Retina (tissue), 1 donor: ENCODE data around the gene PI16.

Experiments
- DNase-seq: peaks from one replicate; pipeline ENCODE4 v3.0.0-alpha.2; 2016

PI16 gene

GRCh38 chr6:36958775-36959554, 4.4 kb downstream of the PI16 start:
- DNase-seq, result no peak

DNA sequence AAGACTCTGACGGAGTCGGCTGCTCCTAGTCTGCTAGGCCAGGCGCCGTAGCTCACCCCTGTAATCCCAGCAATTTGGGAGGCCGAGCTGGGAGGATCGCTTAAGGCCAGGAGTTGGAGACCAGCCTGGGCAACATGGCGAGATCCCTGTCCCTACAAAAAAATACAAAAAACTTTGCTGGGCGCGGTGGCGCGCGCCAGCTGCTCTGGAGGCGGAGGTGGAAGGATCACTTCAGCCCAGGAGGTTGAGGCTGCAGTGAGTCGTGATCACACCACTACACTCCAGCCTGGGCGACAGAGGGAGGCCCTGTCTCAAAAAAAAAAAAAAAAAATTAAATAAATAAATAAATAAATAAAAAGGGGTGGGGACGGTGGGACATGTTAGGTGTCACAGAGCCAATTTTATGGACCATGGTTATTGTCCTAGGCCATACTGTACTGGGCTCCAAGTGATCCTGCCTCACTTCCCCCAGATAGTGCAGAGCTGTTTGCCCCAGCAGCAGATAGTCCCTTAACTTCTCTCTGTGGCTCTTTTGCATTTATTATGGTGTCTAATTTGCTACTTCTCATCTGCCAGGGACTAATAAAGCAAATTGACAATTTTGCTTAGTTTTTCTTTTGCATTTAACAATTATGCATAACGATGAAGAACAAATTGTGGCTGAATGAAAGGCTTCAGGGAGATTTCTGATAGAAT, 5.2 kb downstream of the PI16 start:
- no peak for DNase-seq

- no peak for DNase-seq
Observed at GRCh38 chr6:36961441-36962435, 7.2 kb downstream of the PI16 start.

DNA sequence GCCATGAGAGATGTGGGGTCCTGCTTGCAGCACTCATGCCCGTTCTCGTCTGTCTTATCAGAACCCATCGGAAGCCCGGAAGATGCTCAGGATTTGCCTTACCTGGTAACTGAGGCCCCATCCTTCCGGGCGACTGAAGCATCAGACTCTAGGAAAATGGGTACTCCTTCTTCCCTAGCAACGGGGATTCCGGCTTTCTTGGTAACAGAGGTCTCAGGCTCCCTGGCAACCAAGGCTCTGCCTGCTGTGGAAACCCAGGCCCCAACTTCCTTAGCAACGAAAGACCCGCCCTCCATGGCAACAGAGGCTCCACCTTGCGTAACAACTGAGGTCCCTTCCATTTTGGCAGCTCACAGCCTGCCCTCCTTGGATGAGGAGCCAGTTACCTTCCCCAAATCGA, 8.3 kb downstream of the PI16 start:
- DNase-seq, result peak; percentile 17

- no peak for DNase-seq
Observed at GRCh38 chr6:36963451-36964290, 9.1 kb downstream of the PI16 start.

- DNase-seq, result no peak
Observed at GRCh38 chr6:36964349-36964748, 9.8 kb downstream of the PI16 start.

GRCh38 chr6:36964908-36965307, 10.4 kb downstream of the PI16 start:
- no peak for DNase-seq

DNA sequence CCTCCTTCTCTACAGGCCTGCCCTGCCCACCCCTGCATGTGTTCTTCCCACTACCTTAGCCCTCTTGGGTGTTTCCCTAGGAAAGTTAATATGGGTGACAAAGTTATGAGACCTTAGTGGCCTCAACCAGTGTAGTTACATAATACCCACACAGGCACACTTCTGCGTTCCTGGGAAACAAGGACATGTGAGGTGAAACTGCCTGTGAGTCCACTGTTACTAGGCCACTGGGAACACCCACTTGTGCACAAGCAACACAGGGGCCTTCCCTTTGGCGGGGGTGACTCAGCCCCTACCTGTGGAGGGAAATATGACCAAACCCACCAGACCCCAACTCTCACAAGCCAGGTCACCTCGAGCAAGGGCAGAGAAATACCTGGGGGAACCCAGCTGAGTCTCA, 12.8 kb downstream of the PI16 start:
- no peak for DNase-seq

DNA sequence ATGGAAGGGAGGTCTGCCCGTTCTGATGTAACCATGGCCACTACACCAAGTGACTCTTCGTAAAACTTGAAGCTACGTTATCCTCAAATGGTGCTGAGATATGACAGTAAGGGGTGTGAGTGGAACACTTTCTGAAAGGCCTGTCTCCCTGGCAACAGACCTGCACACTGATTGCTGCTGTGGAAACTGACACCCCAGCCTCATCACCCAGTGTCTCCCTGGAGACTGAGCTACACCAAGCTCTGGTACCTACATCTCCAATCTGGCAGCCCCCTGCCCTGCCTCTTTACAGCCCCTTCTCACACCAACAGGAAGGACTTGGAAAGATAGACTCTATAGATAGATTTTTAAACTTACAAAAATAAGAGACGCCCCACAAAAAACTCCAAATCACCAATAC, 13.2 kb downstream of the PI16 start:
- no peak for DNase-seq

- no peak for DNase-seq
Observed at GRCh38 chr6:36968266-36968977, 13.9 kb downstream of the PI16 start.

DNA sequence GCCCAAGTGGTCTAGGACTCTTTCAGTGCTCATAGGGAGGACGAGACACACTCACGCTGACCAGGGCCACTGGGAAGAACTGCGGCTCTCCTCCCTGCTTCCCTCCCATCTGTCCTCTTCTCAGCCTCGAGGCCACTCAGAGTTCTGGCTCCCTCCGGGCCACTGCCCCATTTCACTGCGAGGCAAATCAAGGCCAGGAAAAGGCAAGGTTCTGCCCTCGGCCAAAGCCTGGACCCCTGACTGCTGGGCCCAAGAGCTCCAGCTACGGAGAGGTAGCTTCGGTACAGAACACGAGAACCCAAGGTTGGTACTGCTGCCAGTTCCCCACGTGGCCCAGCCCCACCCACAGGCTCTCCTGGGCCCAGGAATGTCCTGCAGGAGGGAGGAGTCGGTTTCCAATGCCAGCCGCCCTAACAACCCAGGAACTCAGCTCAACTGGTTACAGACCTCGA, 14.7 kb downstream of the PI16 start:
- no peak for DNase-seq

- DNase-seq, result no peak
Observed at GRCh38 chr6:36969988-36970891, 15.7 kb downstream of the PI16 start.

DNA sequence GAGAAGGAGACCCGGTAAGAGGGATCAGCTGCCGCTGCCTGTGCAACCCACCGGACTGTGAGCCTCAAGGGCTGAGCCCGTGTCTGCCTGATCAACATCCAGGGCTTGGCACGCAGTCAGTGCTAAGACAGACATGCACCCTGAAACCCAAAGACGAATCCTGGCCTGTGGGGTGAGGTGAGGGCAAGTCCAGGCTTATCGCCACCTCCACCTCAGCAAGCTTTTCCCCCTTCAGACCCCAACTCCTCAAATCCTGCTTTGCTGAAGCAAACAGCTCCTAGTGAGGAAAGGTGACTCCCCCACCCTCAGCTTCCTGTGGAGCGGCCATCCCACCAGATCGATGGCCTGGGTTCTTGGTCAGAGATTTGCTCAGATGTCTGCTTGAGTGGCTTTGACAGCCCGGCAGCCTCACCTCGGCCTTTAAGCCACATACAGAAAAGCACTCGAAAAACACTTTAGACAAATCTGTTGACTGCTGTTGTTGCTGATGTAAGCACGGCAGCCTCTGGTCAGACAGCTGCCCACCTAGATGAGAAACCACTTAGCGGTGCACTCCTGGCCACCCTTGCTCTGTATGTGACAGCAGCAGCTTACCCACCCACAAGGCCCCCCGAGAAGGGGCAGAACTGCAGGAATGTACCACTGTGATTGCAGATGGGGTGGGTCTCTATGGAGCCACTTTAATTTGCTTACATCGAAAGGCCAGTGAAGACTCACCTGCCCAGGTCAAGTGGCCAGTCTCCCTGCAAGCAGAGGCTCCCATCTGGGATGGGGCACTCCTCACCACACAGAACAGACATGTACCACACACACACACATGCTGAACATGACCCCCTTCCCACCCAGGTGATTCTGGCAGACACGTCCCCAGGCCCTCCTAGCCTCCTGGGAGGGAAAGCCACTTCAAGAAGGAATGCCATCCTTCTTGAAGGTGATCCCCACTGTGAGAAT, 16.6 kb downstream of the PI16 start:
- DNase-seq, result peak; percentile 47

GRCh38 chr6:36971921-36972673, 17.6 kb downstream of the PI16 start:
- DNase-seq, result no peak

DNA sequence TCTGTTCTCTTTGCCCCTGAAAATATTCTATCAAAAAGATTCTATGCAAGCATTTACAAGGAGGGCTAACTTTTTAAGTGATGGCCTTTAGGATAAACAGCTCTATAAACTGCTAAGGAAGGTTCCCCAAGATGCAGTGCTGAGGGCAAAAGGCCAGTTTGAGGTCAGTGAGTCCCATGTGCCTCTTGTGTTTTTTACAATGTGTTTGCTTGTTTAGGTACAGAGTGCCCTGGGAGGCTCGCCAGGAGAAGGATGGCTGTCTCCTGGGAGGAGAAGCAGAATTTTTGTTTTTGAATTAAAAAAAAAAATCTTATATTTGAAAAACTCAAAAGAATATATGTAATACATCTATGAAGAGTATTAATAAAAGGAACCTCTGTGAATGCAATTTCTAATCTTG, 18.7 kb downstream of the PI16 start:
- no peak for DNase-seq

DNA sequence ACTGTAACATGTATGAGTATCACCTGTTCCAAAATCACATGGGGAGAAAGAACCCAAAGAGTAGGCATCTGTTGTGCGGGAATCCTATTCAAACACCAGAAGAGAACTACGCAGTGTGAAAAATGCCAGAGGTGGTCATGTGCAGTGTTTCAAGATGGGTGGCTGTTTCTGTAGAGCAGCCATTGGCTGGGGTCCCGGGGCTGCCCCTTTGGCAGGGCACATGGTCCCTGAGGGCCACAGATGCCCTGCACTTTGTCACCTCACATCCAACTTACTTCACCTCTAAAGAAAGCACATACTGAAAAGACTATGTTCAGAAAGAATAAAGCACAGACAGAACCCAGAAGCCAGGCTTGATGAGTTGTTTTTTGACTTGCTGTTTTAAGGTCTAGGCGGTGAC, 19.1 kb downstream of the PI16 start:
- no peak for DNase-seq

GRCh38 chr6:36975231-36976006, 20.9 kb downstream of the PI16 start:
- DNase-seq, result no peak

GRCh38 chr6:36976007-36976264, 21.4 kb downstream of the PI16 start:
- no peak for DNase-seq
